ENCODE results near the gene ZBTB16. TPM values are rescaled to one million over a fixed set of nuclear protein-coding genes. Genes with fewer than 3 reads are reported as not detected.

Gene ZBTB16
- total and polyA plus RNA-seq, 11 donors: 15.3 to 130 (median 62.8) TPM

GRCh38 chr11:114175706-114176105 lies 116.2 kb downstream of the ZBTB16 start:
- H3K27me3 ChIP-seq: no peaks in the 10 kb centered on the region
- intact Hi-C loops (cut with DNase I): loop anchor here in 3 of 10 donors (5.0 to 10.0 kb wide), 3 partner anchors 51 to 301 kb away; partner anchors contain the start of gene USP28 (in 1 of the 3)
- H3K27ac ChIP-seq: peak overlapping the region in 11 of 12 donors; percentile 18 to 100 (median 99)
- H3K4me3 ChIP-seq: no peak overlapping the region
- no peaks in the 10 kb centered on the region for H3K9me3 ChIP-seq
- 60 to 67% (median 64%) methylated on average over 6 of the region's 6 CpGs for WGBS, 4 donors
- TF ChIP-seq, protein P1, sequence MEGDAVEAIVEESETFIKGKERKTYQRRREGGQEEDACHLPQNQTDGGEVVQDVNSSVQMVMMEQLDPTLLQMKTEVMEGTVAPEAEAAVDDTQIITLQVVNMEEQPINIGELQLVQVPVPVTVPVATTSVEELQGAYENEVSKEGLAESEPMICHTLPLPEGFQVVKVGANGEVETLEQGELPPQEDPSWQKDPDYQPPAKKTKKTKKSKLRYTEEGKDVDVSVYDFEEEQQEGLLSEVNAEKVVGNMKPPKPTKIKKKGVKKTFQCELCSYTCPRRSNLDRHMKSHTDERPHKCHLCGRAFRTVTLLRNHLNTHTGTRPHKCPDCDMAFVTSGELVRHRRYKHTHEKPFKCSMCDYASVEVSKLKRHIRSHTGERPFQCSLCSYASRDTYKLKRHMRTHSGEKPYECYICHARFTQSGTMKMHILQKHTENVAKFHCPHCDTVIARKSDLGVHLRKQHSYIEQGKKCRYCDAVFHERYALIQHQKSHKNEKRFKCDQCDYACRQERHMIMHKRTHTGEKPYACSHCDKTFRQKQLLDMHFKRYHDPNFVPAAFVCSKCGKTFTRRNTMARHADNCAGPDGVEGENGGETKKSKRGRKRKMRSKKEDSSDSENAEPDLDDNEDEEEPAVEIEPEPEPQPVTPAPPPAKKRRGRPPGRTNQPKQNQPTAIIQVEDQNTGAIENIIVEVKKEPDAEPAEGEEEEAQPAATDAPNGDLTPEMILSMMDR (IDR thresholded peaks at IDR 0.05): no peak
- H3K4me1 ChIP-seq: peaks cover 55 to 99% (median 95%) of the 10 kb centered on the region in 12 donors
- no peaks in the 10 kb centered on the region for H3K36me3 ChIP-seq
- ATAC-seq (no peak), DNase-seq (no peak)

DNA sequence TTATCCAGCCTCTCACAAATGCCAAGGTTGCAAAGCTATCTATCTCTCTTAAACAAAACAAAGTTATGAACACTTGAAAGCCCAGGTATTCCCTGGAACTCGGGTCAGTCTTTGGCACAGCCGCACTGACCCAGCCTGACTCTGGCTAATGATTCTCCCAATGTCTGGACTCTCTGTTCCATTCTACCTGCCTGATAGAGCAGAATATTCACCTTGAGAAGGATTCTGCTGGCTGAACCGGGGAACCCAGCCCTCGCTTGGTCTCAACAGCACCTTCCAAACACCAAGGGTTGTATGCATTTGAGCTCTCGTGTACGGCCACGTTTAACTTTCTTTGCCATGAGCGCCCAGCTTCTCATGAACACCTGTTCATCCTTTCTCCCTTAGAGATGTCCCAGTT lies 116.8 kb downstream of the ZBTB16 start:
- intact Hi-C loops (cut with DNase I): loop anchor here in 3 of 10 donors (5.0 to 10.0 kb wide), 3 partner anchors 52 to 302 kb away; partner anchors contain the start of gene USP28 (in 1 of the 3)
- TF ChIP-seq, protein P1 (IDR thresholded peaks at IDR 0.05): no peak
- no peak for TF ChIP-seq POLR2A (IDR thresholded peaks at IDR 0.05)
- Histone ChIP-seq H3K36me3 (no peaks in the 10 kb centered on the region), H3K27ac (peak overlapping the region in 11 of 12 donors; percentile 37 to 100 (median 96)), H3K4me3 (no peak overlapping the region), H3K4me1 (peaks cover 51 to 99% (median 95%) of the 10 kb centered on the region in 12 donors), H3K9me3 (no peaks in the 10 kb centered on the region), H3K27me3 (no peaks in the 10 kb centered on the region)
- ATAC-seq (no peak), DNase-seq (no peak)
- WGBS, 4 donors: 80 to 87% (median 86%) methylated on average over 8 of the region's 8 CpGs

DNA sequence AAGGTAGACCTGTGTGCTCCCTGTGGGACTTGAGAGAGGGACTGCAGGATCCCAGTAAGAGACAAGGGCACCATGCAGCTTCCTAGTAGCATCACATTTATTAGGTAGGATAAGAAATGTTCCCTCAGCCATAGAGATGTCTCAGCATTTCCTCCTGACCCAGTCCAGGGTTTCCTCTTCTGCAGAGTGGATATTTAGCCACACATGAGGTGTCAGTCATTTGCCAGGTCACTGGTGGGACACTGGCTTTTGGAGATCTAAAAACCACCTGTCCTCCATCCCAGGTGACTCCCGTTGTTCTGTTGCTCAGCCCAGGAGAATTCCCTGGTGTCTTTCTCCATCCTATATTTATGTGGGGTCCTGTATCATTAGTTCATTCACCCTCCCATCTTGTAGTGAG lies 119.1 kb downstream of the ZBTB16 start:
- ATAC-seq: peak in 1 of 4 donors; percentile 0
- WGBS, 4 donors: 33 to 58% (median 46%) methylated on average over 1 of the region's 1 CpG
- DNase-seq: no peak
- no peak for TF ChIP-seq POLR2A (IDR thresholded peaks at IDR 0.05)
- TF ChIP-seq, protein P1 (IDR thresholded peaks at IDR 0.05): no peak
- no peaks in the 10 kb centered on the region for H3K9me3 ChIP-seq
- H3K36me3 ChIP-seq: no peaks in the 10 kb centered on the region
- H3K27me3 ChIP-seq: no peaks in the 10 kb centered on the region
- intact Hi-C loops (cut with DNase I): loop anchor here in 7 of 10 donors (1.0 to 10.0 kb wide), 8 partner anchors 7 to 304 kb away; partner anchors contain the start of gene USP28 (in 1 of the 7)
- peak overlapping the region; percentile 80 to 100 (median 96) for H3K27ac ChIP-seq
- H3K4me3 ChIP-seq: peak overlapping the region in 3 of 12 donors; percentile 3 to 31 (median 7)
- H3K4me1 ChIP-seq: peaks cover 47 to 99% (median 93%) of the 10 kb centered on the region in 12 donors

- peak; percentile 74 to 95 (median 79) for DNase-seq
- ATAC-seq: peak; percentile 87 to 92 (median 90)
- intact Hi-C loops (cut with DNase I): loop anchor here in 7 of 10 donors (1.0 to 10.0 kb wide), 8 partner anchors 8 to 305 kb away; partner anchors contain the start of gene USP28 (in 1 of the 7)
These were observed 119.9 kb downstream of the ZBTB16 start for GRCh38 chr11:114179234-114179941.

More at GRCh38 chr11:114179234-114179941, 119.9 kb downstream of the ZBTB16 start:
- no peaks in the 10 kb centered on the region for H3K27me3 ChIP-seq
- peak overlapping the region in 8 of 12 donors; percentile 8 to 38 (median 28) for H3K4me3 ChIP-seq
- no peaks in the 10 kb centered on the region for H3K9me3 ChIP-seq
- TF ChIP-seq, protein P1 (IDR thresholded peaks at IDR 0.05): no peak
- peak in 1 of 2 donors; percentile 51 for TF ChIP-seq POLR2A (IDR thresholded peaks at IDR 0.05)
- H3K36me3 ChIP-seq: no peaks in the 10 kb centered on the region
- H3K27ac ChIP-seq: peak overlapping the region; percentile 80 to 100 (median 96)
- 1 to 12% (median 2%) methylated on average over 5 of the region's 5 CpGs for WGBS, 4 donors
- H3K4me1 ChIP-seq: peaks cover 40 to 96% (median 90%) of the 10 kb centered on the region in 12 donors

Measured in heart left ventricle (tissue), 16 donors.